SK-N-DZ (cell line): Measurements from ENCODE around the gene NGEF.
"Not testable (repeated sequence)": the region's sequence is repeated elsewhere in the genome, so short reads cannot be mapped to it uniquely, and the experiment has no call there.

Source experiments
- DNase-seq: peaks from one replicate; pipeline ENCODE4 v3.0.0-alpha.2; 2015; ENCODE audit warnings: low spot score

Gene NGEF

GRCh38 chr2:232872826-232873225 lies 140.2 kb downstream of the NGEF start:
- no peak for DNase-seq

GRCh38 chr2:232871835-232872736 lies 141.0 kb downstream of the NGEF start:
- no peak for DNase-seq

DNA sequence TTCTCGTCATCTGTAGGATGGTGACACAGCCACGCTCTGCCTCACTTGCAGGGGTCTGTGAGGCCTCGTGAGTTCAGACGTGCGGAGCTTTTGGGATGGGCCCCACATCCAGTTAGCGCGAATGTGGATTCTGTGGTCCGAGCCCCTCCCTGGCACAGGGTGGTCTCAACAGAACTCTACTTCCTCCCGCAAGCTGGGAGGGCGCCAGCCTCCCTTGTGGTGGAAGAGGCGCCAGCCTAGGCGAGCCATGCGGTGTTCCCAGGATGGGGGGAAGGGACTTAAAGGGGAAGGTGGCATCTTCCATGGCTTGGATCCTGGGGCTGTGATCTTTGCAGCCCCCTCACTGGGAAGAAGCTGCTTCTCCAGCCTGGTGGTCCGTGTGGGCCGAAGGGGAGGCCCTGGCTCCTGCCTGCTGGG lies 141.6 kb downstream of the NGEF start:
- no peak for DNase-seq

DNA sequence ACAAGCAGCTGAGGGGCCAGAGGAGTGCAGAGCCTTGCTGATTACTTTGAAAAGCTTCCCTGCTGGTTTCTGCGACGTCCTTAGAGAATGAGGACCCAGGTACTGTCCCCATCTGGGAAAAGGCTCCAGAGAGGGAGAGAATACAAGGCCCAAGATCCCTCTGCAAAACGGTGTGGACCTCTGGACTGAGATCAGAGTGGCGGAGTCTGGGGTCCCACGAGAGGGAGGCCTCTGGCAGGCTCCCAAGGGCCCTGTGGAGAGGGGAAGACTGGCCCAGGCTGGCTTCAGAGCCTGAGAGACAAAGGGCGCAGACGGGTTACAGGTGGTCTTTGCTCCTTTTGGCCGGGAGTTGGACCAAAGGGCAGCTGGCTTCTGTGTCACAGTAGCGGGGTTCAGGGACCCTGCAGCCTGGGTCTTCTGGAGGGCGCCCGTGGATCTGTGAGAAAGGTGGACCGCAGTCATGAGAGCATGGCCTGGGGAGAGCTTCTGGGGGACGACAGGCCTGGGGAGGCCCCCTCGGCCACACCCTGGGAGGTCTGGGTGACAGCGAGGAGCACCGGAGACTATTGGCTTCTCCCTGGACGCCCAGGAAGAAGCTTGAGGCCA lies 142.2 kb downstream of the NGEF start:
- no peak for DNase-seq

DNA sequence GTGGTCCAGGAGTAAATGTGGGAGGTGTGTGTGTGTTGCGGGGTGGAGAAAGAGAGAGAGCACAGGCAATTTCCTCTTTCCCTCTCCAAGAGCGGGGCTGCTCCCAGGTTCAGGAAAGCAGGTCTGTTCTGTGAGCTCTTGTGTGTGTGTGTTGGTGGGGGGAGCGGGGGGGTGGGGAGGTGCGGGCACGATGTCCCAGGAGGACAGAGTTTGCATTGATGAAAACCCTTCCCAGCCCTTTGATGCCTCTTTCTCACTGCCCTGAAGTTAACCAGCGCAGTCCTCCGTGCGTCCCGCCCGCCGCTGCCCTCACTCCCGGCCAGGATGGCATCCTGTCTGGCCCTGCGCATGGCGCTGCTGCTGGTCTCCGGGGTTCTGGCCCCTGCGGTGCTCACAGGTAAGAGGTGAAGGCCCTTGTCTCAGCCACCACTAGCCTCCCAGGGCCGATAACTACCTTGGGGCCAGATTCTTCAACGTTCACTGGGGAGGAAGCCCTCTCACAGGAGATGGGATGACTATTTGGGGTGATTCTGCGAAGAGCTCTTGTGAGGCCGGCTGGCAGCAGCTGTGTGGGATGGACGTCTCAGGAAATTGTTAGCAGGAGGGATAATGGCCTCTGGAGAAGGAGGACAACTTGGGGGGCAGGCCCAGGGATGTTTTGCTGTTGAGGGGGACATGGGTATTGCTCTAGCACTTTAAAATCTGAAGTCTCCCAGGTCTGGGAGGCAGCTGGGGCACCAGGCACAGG lies 142.9 kb downstream of the NGEF start, which contains the start of gene SNORC:
Gene SNORC, plus strand, starts transcription at position 247 of the 748 bp plus-strand sequence. Its CDS starts 78 bp downstream, at position 325.
- no peak for DNase-seq

- DNase-seq, result no peak
Measured at GRCh38 chr2:232869138-232870017, 143.7 kb downstream of the NGEF start.

GRCh38 chr2:232866104-232866503 lies 147.0 kb downstream of the NGEF start:
- DNase-seq, result no peak

GRCh38 chr2:232865165-232865564 lies 147.9 kb downstream of the NGEF start:
- DNase-seq, result no peak

DNA sequence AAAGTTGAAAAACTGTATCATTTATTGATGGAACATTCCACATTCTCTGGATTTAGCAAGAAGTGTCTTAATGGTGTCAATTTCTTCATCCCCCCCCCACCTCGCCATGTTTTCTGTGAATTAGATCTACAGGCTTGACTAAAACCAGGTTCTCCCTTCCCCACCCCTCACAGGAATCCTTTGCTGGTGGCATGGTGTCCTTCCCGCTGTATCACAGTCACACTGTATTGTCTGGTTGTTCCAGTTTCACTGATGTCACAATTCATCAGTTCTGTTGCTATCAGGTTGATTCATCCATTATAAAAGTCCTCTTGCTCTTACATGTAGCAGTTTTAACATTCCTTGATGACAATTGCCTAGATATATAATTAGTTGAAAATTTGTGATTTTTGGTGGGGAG lies 149.1 kb downstream of the NGEF start:
- no peak for DNase-seq

- DNase-seq, result no peak
Measured at GRCh38 chr2:232861353-232861752, 151.7 kb downstream of the NGEF start.

- DNase-seq, result no peak
Measured at GRCh38 chr2:232860593-232861241, 152.3 kb downstream of the NGEF start.

DNA sequence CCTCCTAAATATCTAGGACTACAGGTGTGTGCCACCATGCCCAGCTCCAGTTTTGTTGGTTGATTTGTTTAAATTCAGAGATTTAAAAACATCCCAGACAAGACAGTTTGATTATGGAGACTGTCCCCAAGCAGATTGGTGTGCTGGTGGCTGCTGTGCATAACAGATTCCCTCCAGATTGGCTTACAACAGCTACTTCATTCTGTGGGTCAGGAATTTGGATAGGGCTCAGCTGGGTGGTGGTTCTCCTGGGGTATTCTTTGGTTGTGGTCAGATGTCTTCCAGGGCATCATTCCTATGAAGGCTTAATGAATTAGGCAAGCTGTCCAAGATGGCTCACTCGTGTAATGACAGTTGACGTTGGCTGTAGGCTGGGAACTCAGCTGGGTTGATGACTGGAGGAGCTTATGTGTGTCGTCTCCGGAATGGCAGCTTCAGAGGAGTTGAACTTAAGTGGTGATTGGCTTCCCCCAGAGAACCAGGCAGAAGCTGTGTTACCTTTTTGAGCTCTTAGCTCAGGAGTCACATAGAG lies 153.6 kb downstream of the NGEF start:
- no peak for DNase-seq

GRCh38 chr2:232857158-232857563 lies 155.9 kb downstream of the NGEF start:
- no peak for DNase-seq

- DNase-seq, result no peak
Measured at GRCh38 chr2:232854082-232854481, 159.0 kb downstream of the NGEF start.

DNA sequence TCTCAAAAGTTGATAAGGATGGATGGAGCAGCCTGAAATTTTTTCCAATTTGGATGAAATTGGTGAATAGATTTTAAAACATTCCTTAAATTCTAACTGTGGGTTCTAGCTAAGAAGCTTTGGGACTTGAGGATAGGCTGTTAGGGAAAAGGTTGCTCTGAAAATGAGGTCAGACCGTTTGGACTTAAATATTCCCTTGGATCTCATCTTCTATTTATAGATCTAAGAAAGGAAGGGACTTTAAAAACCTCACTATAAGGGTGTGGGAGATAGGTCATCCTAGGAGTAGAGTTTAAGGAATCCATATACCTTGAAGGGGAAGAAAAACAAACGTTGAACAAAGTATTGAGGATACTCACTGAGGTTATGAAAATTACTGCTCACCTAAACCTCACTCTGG lies 160.4 kb downstream of the NGEF start:
- DNase-seq, result no peak

GRCh38 chr2:232852081-232852480 lies 161.0 kb downstream of the NGEF start:
- not testable (repeated sequence) for DNase-seq

GRCh38 chr2:232850039-232850438 lies 163.0 kb downstream of the NGEF start:
- no peak for DNase-seq

DNA sequence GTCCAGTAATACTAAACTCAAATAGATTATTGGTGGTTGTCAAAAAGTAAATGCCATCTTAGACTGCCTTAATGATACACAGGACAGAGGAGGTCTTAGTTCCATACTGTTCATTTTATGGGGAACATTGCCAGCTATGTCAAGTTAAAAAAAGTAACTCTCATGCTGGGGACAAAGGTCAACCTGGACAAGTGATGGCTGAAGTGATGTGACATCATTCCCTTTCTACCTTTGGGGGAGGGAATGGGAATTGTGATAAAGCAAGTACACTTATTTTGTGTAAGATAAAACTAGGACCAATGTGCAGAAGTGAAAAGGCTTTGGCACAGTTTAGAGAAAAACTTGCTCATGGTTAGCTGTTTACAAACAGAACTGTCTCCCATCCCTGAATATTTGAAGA lies 167.0 kb downstream of the NGEF start:
- no peak for DNase-seq

GRCh38 chr2:232843834-232844233 lies 169.2 kb downstream of the NGEF start:
- DNase-seq, result no peak

DNA sequence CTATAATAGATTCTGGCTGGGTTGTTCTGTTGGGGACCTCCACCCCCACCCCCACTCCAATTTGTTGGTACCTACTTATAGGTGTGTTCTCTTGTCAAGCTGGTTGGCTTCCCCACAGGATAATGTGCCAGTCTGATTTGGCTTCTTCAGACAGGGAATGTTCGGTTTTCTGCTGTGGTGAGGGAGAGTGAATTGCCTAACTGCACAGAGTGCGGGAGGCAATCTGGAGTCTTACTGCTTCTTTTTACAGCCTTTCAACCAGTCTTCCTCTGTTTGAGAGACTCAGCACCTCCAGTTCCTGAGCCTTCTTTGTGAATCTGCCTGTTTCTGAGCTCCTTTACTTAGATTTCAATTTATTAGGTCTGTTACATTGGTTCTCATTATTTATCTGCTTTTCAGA lies 170.4 kb downstream of the NGEF start:
- no peak for DNase-seq
